ENCODE results near the gene ADSS1.

DNA sequence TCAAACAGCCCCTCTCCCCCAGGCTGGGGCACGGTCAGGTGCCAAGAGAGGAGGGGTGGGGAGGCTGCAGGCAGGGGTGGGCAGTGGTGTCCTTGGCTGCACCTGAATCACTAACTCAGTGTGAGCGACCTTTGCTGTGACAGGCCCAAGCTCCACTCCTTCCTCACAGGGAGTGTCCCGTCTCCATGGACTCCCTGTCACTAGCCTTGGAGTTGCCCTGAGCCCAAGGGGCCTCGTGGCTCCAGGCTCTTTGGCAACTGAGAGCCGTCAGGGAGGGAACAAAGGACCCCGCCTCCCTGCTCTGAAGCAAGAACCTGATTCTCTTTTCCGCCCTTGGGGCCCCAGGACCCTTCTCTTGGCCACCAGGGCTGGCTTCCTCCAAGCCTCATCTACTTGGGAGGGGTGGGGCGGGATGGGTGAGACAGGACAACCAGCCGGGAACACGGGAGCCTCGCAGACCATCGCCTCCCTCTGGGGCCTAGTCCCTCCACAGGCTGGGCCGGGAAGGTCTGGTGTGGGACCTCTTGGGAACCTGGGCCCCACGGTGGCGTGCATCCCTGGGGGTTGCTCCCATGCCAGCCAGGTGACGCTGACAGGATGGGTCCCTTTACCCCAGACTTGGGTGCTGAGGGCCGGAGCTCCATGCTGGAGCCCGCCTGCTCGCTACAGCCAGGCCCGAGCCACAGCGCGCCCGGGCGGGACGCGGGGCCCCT is 935 bp upstream of the ADSS1 start:
- TF ChIP-seq, protein P1, sequence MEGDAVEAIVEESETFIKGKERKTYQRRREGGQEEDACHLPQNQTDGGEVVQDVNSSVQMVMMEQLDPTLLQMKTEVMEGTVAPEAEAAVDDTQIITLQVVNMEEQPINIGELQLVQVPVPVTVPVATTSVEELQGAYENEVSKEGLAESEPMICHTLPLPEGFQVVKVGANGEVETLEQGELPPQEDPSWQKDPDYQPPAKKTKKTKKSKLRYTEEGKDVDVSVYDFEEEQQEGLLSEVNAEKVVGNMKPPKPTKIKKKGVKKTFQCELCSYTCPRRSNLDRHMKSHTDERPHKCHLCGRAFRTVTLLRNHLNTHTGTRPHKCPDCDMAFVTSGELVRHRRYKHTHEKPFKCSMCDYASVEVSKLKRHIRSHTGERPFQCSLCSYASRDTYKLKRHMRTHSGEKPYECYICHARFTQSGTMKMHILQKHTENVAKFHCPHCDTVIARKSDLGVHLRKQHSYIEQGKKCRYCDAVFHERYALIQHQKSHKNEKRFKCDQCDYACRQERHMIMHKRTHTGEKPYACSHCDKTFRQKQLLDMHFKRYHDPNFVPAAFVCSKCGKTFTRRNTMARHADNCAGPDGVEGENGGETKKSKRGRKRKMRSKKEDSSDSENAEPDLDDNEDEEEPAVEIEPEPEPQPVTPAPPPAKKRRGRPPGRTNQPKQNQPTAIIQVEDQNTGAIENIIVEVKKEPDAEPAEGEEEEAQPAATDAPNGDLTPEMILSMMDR (IDR thresholded peaks at IDR 0.05): no peak
- TF ChIP-seq POLR2AphosphoS5 (IDR thresholded peaks at IDR 0.05; ENCODE audit: insufficient read depth in 1 of 2, low read depth in 1 of 2): peak in 1 of 2 donors; percentile 12

Data from vagina (tissue), 2 donors.